Upper lobe of left lung (tissue), 6 donors: ENCODE data around the gene SOWAHA. TPM values are rescaled to one million over a fixed set of nuclear protein-coding genes. Genes with fewer than 3 reads are reported as not detected.
"Not testable (repeated sequence)": the region's sequence is repeated elsewhere in the genome, so short reads cannot be mapped to it uniquely, and the experiment has no call there.

Experiments used
- ATAC-seq, 2 donors: fragments of 200-7000 bp; cut with Tn5 transposase; one replicate each; pipeline ENCODE4 v1.9.1; 2022; ENCODE audit warnings: mild to moderate bottlenecking in 2 of 2, moderate library complexity in 2 of 2; ENCODE audit not compliant: low FRiP score in 2 of 2
- DNase-seq, 2 donors: peaks; one replicate each; pipeline ENCODE4 v3.0.0-alpha.2; 2019 to 2020
- H3K27ac ChIP-seq, 4 donors: fragments of 200-600 bp; sonication (generic); one replicate each; pipeline ENCODE4 v1.5.1; 2016 to 2019
- H3K27me3 ChIP-seq, 4 donors: fragments of 200-600 bp; sonication (generic); one replicate each; pipeline ENCODE4 v1.5.1; 2017 to 2019
- H3K36me3 ChIP-seq, 4 donors: fragments of 200-600 bp; sonication (generic); one replicate each; pipeline ENCODE4 v1.5.1; 2016 to 2019
- H3K4me1 ChIP-seq, 4 donors: fragments of 200-600 bp; sonication (generic); one replicate each; pipeline ENCODE4 v1.5.1; 2018 to 2019
- H3K4me3 ChIP-seq, 4 donors: fragments of 200-600 bp; sonication (generic); one replicate each; pipeline ENCODE4 v1.5.1; 2017 to 2019; ENCODE audit warnings: mild to moderate bottlenecking in 2 of 4, moderate library complexity in 1 of 4
- H3K9me3 ChIP-seq, 4 donors: fragments of 200-600 bp; sonication (generic); one replicate each; pipeline ENCODE4 v1.5.1; 2018 to 2019
- CTCF ChIP-seq, 6 experiments: fragments of 450-650 bp in 4 of 6; fragments of 200-600 bp in 2 of 6; sonication (generic) in 2 of 6; IDR thresholded peaks; one replicate each; pipeline ENCODE4 v1.5.1; 2016 to 2019; ENCODE audit warnings: antibody characterized with exemption in 6 of 6
- EP300 ChIP-seq, 4 donors: sonication (generic); formaldehyde crosslinking; IDR thresholded peaks; one replicate each; pipeline ENCODE4 v1.5.1; 2017; ENCODE audit warnings: antibody characterized with exemption in 4 of 4, control low read depth in 2 of 4
- POLR2A ChIP-seq, 4 donors: fragments of 450-650 bp; IDR thresholded peaks; one replicate each; pipeline ENCODE4 v1.5.1; 2016 to 2017; ENCODE audit warnings: antibody characterized with exemption in 4 of 4, mild to moderate bottlenecking in 2 of 4
- POLR2AphosphoS5 ChIP-seq, 2 donors: sonication (generic); formaldehyde crosslinking; IDR thresholded peaks; one replicate each; pipeline ENCODE4 v1.5.1; 2017; ENCODE audit warnings: antibody characterized with exemption in 2 of 2
- WGBS, 2 donors: methylation state at CpG; one replicate each; pipeline ENCODE4 v1.1.5; 2017 to 2018; 5-methylcytosine and 5-hydroxymethylcytosine counted together
- total RNA-seq, 6 donors: library from RNA; depleted of rRNA in 4 of 6; stranded (reverse); fragments of >200 nt in 4 of 6; gene quantifications; one replicate each; pipeline versions ENCODE4 v1.1.0 to v1.2.1, GENCODE V29; 2016 to 2021
- donor health status: DM: no; HTN: no; CAD: no; lungs with moderate emphysema.
- donor health status: DM: no; HTN: yes; CAD: no; lungs with severe emphysema.

SOWAHA gene
- total RNA-seq, 6 donors from 2014 or later, result 0.30 to 1.0 (median 0.55) TPM; not detected in 1

- DNase-seq (no peak), ATAC-seq (no peak)
- no peaks in the 10 kb centered on the region for H3K27me3 ChIP-seq
- no peak overlapping the region for H3K4me3 ChIP-seq
- H3K4me1 ChIP-seq, result no peaks in the 10 kb centered on the region
- 70 to 72% methylated on average over 2 of the region's 2 CpGs for WGBS, 2 donors
- no peaks in the 10 kb centered on the region for H3K9me3 ChIP-seq
- TF ChIP-seq POLR2AphosphoS5 (IDR thresholded peaks at IDR 0.05) (no peak), POLR2A (IDR thresholded peaks at IDR 0.05) (no peak), EP300 (IDR thresholded peaks at IDR 0.05) (no peak), CTCF (IDR thresholded peaks at IDR 0.05) (no peak)
- H3K27ac ChIP-seq, result no peak overlapping the region
- H3K36me3 ChIP-seq, result no peaks in the 10 kb centered on the region
Measured at GRCh38 chr5:132799392-132799791, 13.7 kb upstream of the SOWAHA start.

GRCh38 chr5:132800545-132800944 lies 12.6 kb upstream of the SOWAHA start:
- 86 to 91% methylated on average over 2 of the region's 2 CpGs for WGBS, 2 donors
- no peak for DNase-seq
- no peak for TF ChIP-seq POLR2AphosphoS5 (IDR thresholded peaks at IDR 0.05)
- TF ChIP-seq POLR2A (IDR thresholded peaks at IDR 0.05), result no peak
- TF ChIP-seq CTCF (IDR thresholded peaks at IDR 0.05), result no peak
- TF ChIP-seq EP300 (IDR thresholded peaks at IDR 0.05), result no peak
- no peak overlapping the region for H3K27ac ChIP-seq
- no peaks in the 10 kb centered on the region for H3K4me1 ChIP-seq
- no peaks in the 10 kb centered on the region for H3K36me3 ChIP-seq
- no peaks in the 10 kb centered on the region for H3K9me3 ChIP-seq
- ATAC-seq, result no peak
- no peak overlapping the region for H3K4me3 ChIP-seq
- no peaks in the 10 kb centered on the region for H3K27me3 ChIP-seq

GRCh38 chr5:132802044-132802684 lies 10.9 kb upstream of the SOWAHA start:
- no peak for ATAC-seq
- Histone ChIP-seq H3K36me3 (no peaks in the 10 kb centered on the region), H3K4me3 (no peak overlapping the region), H3K9me3 (no peaks in the 10 kb centered on the region), H3K27me3 (no peaks in the 10 kb centered on the region), H3K27ac (no peak overlapping the region), H3K4me1 (no peaks in the 10 kb centered on the region)
- TF ChIP-seq POLR2AphosphoS5 (IDR thresholded peaks at IDR 0.05) (no peak), EP300 (IDR thresholded peaks at IDR 0.05) (no peak), CTCF (IDR thresholded peaks at IDR 0.05) (no peak), POLR2A (IDR thresholded peaks at IDR 0.05) (no peak)
- no peak for DNase-seq
- 78 to 90% methylated on average over 5 of the region's 5 CpGs for WGBS, 2 donors

- 79 to 81% methylated on average over 5 of the region's 5 CpGs for WGBS, 2 donors
- H3K4me1 ChIP-seq, H3K27me3 ChIP-seq, H3K36me3 ChIP-seq, H3K4me3 ChIP-seq, ATAC-seq, H3K27ac ChIP-seq, H3K9me3 ChIP-seq, DNase-seq: not testable (repeated sequence)
Measured at GRCh38 chr5:132802685-132803066, 10.4 kb upstream of the SOWAHA start.

- H3K27ac ChIP-seq, H3K4me3 ChIP-seq, DNase-seq, H3K36me3 ChIP-seq, H3K27me3 ChIP-seq, ATAC-seq, H3K9me3 ChIP-seq, H3K4me1 ChIP-seq: not testable (repeated sequence)
- 97 to 100% methylated on average over 1 of the region's 1 CpG for WGBS, 2 donors
Measured at GRCh38 chr5:132804219-132804618, 8.9 kb upstream of the SOWAHA start.

- DNase-seq, H3K27me3 ChIP-seq: not testable (repeated sequence)
Measured at GRCh38 chr5:132805872-132806271, 7.2 kb upstream of the SOWAHA start.

GRCh38 chr5:132806804-132807162 lies 6.3 kb upstream of the SOWAHA start:
- not testable (repeated sequence) for H3K4me3 ChIP-seq, H3K27me3 ChIP-seq, ATAC-seq, H3K4me1 ChIP-seq, DNase-seq, H3K27ac ChIP-seq, H3K9me3 ChIP-seq, H3K36me3 ChIP-seq
- 91 to 92% methylated on average over 12 of the region's 12 CpGs for WGBS, 2 donors

More at GRCh38 chr5:132805872-132806271, 7.2 kb upstream of the SOWAHA start:
- 87 to 91% methylated on average over 6 of the region's 6 CpGs for whole genome bisulfite sequencing, 2 donors
- H3K27ac ChIP-seq, H3K4me1 ChIP-seq, H3K4me3 ChIP-seq, ATAC-seq, H3K36me3 ChIP-seq, H3K9me3 ChIP-seq: not testable (repeated sequence)
